ENCODE measurements around the gene HEXD. TPM values are rescaled to one million over a fixed set of nuclear protein-coding genes. Genes with fewer than 3 reads are reported as not detected.
A peak's percentile ranks its signal among the peaks of the same experiment; 100 is the strongest.

The HEXD gene
- total and polyA plus RNA-seq, 11 donors = 9.9 to 24.1 (median 15.1) TPM

- ATAC-seq = no peak
- Histone ChIP-seq H3K27ac (no peak overlapping the region), H3K4me3 (no peak overlapping the region), H3K9me3 (no peaks in the 10 kb centered on the region), H3K27me3 (no peaks in the 10 kb centered on the region), H3K36me3 (peaks cover 3 to 81% (median 69%) of the 10 kb centered on the region in 9 donors), H3K4me1 (peaks cover 0 to 24% (median 7%) of the 10 kb centered on the region in 12 donors)
- no peak for DNase-seq
- intact Hi-C loops (cut with DNase I) = no loop called here
- WGBS, 4 donors = 73 to 78% (median 77%) methylated on average over 13 of the region's 13 CpGs
- TF ChIP-seq, protein P1, sequence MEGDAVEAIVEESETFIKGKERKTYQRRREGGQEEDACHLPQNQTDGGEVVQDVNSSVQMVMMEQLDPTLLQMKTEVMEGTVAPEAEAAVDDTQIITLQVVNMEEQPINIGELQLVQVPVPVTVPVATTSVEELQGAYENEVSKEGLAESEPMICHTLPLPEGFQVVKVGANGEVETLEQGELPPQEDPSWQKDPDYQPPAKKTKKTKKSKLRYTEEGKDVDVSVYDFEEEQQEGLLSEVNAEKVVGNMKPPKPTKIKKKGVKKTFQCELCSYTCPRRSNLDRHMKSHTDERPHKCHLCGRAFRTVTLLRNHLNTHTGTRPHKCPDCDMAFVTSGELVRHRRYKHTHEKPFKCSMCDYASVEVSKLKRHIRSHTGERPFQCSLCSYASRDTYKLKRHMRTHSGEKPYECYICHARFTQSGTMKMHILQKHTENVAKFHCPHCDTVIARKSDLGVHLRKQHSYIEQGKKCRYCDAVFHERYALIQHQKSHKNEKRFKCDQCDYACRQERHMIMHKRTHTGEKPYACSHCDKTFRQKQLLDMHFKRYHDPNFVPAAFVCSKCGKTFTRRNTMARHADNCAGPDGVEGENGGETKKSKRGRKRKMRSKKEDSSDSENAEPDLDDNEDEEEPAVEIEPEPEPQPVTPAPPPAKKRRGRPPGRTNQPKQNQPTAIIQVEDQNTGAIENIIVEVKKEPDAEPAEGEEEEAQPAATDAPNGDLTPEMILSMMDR (IDR thresholded peaks at IDR 0.05) = no peak
- no peak for TF ChIP-seq POLR2A (IDR thresholded peaks at IDR 0.05)
These were observed 68.3 kb downstream of the HEXD start for GRCh38 chr17:82486231-82487094.

DNA sequence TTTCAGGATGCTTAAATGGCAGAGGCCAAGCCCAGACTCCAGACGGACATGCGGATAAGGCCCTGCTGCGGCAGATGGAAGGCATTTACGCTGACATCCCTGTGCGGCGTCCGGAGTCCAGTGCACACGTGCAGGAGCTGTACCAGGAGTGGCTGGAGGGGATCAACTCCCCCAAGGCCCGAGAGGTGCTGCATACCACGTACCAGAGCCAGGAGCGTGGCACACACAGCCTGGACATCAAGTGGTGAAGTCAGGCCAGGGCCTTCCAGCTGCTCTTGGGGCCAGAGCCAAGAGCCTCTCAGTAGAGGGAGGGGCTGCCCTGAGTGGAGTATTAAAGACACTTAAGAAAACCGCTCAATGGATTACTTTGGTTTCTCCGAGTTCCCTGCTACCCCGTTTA is 69.8 kb downstream of the HEXD start:
- peak; percentile 13 to 68 (median 57) for ATAC-seq
- no peaks in the 10 kb centered on the region for H3K27me3 ChIP-seq
- H3K9me3 ChIP-seq = no peaks in the 10 kb centered on the region
- H3K27ac ChIP-seq = peak overlapping the region in 7 of 12 donors; percentile 5 to 90 (median 76)
- H3K4me1 ChIP-seq = peaks cover 0 to 24% (median 7%) of the 10 kb centered on the region in 12 donors
- intact Hi-C loops (cut with DNase I) = no loop called here
- DNase-seq = peak in 2 of 5 donors; percentile 70 to 73
- 60 to 68% (median 63%) methylated on average over 14 of the region's 14 CpGs for WGBS, 4 donors
- H3K4me3 ChIP-seq = no peak overlapping the region
- TF ChIP-seq POLR2A (IDR thresholded peaks at IDR 0.05) = no peak
- TF ChIP-seq, protein P1 (IDR thresholded peaks at IDR 0.05) = no peak
- H3K36me3 ChIP-seq = peaks cover 3 to 66% (median 55%) of the 10 kb centered on the region in 9 donors

GRCh38 chr17:82489117-82489516 is 71.0 kb downstream of the HEXD start:
- H3K9me3 ChIP-seq = no peaks in the 10 kb centered on the region
- DNase-seq (peak; percentile 62 to 90 (median 75)), ATAC-seq (peak; percentile 92 to 97 (median 94))
- peak overlapping the region; percentile 28 to 90 (median 76) for H3K27ac ChIP-seq
- H3K27me3 ChIP-seq = no peaks in the 10 kb centered on the region
- TF ChIP-seq, protein P1 (IDR thresholded peaks at IDR 0.05) = no peak
- TF ChIP-seq POLR2A (IDR thresholded peaks at IDR 0.05) = no peak
- WGBS, 4 donors = 42 to 58% (median 49%) methylated on average over 5 to 8 of the region's 8 CpGs
- intact Hi-C loops (cut with DNase I) = no loop called here
- no peak overlapping the region for H3K4me3 ChIP-seq
- peaks cover 0 to 26% (median 8%) of the 10 kb centered on the region in 12 donors for H3K4me1 ChIP-seq
- H3K36me3 ChIP-seq = peaks cover 3 to 54% (median 43%) of the 10 kb centered on the region in 9 donors

- Histone ChIP-seq H3K9me3 (no peaks in the 10 kb centered on the region), H3K4me1 (peaks cover 0 to 31% (median 10%) of the 10 kb centered on the region in 12 donors), H3K27me3 (no peaks in the 10 kb centered on the region), H3K36me3 (peaks cover 3 to 45% (median 34%) of the 10 kb centered on the region in 9 donors), H3K27ac (peak overlapping the region in 10 of 12 donors; percentile 50 to 90 (median 79)), H3K4me3 (no peak overlapping the region)
- WGBS, 4 donors = 89 to 93% (median 92%) methylated on average over 21 of the region's 21 CpGs
- ATAC-seq (no peak), DNase-seq (no peak)
- intact Hi-C loops (cut with DNase I) = loop anchor here in 5 of 10 donors (5.0 to 10.0 kb wide), 3 partner anchors 55 to 138 kb away; no protein-coding TSS in a partner anchor
- TF ChIP-seq, protein P1 (IDR thresholded peaks at IDR 0.05) = no peak
- no peak for TF ChIP-seq POLR2A (IDR thresholded peaks at IDR 0.05)
These were observed 71.8 kb downstream of the HEXD start for GRCh38 chr17:82489851-82490511.
